Loucy (cell line): ENCODE measurements around the gene HCK.

Experiments used
- H2AFZ ChIP-seq: fragments of 200-600 bp; sonication (generic); 2 replicates; pipeline ENCODE4 v1.6.0; 2016; ENCODE audit warnings: antibody characterized with exemption, mild to moderate bottlenecking, low read length, moderate library complexity
- H3F3A ChIP-seq: fragments of 200-600 bp; 2 replicates; pipeline ENCODE4 v1.6.0; 2016; ENCODE audit warnings: antibody characterized with exemption, low read depth, mild to moderate bottlenecking
- H3K27me3 ChIP-seq: fragments of 200-600 bp; sonication (generic); 2 replicates; pipeline ENCODE4 v1.6.1; 2014; ENCODE audit warnings: low read length, mild to moderate bottlenecking; ENCODE audit not compliant: insufficient read depth, poor library complexity, severe bottlenecking
- H3K36me3 ChIP-seq: fragments of 200-600 bp; sonication (generic); 2 replicates; pipeline ENCODE4 v1.6.1; 2016; ENCODE audit warnings: low read length; ENCODE audit not compliant: insufficient read depth
- H3K4me1 ChIP-seq: fragments of 200-600 bp; sonication (generic); 2 replicates; pipeline ENCODE4 v1.5.1; 2014; ENCODE audit warnings: low read length, mild to moderate bottlenecking; ENCODE audit not compliant: insufficient read depth, poor library complexity, severe bottlenecking
- H3K4me2 ChIP-seq: fragments of 200-600 bp; sonication (generic); 2 replicates; pipeline ENCODE4 v1.6.0; 2014; ENCODE audit warnings: antibody characterized with exemption, low read length, low read depth, mild to moderate bottlenecking; ENCODE audit not compliant: poor library complexity, severe bottlenecking
- H3K4me3 ChIP-seq: fragments of 200-600 bp; sonication (generic); 2 replicates; pipeline ENCODE4 v1.5.1; 2014; ENCODE audit warnings: low read length, mild to moderate bottlenecking, mixed read lengths; ENCODE audit not compliant: poor library complexity, severe bottlenecking
- H3K79me2 ChIP-seq: fragments of 200-600 bp; sonication (generic); 2 replicates; pipeline ENCODE4 v1.6.1; 2014; ENCODE audit warnings: low read length; ENCODE audit not compliant: insufficient read depth
- H3K9ac ChIP-seq: fragments of 200-600 bp; sonication (generic); 2 replicates; pipeline ENCODE4 v1.6.0; 2014; ENCODE audit warnings: mild to moderate bottlenecking, low read depth, low read length, moderate library complexity; ENCODE audit not compliant: poor library complexity, severe bottlenecking
- H3K9me2 ChIP-seq: fragments of 200-600 bp; sonication (generic); replicated peaks from 2 replicates; pipeline ENCODE4 v1.6.1; 2016; ENCODE audit warnings: low read depth, low read length, mixed read lengths
- H3K9me3 ChIP-seq: fragments of 200-600 bp; sonication (generic); 2 replicates; pipeline ENCODE4 v1.6.1; 2014; ENCODE audit warnings: mild to moderate bottlenecking, antibody characterized with exemption, low read length, low read depth; ENCODE audit not compliant: insufficient read depth
- H4K20me1 ChIP-seq: fragments of 200-600 bp; sonication (generic); 2 replicates; pipeline ENCODE4 v1.6.0; 2014; ENCODE audit warnings: antibody characterized with exemption, low read length, mild to moderate bottlenecking; ENCODE audit not compliant: insufficient read depth, poor library complexity, severe bottlenecking
- CTCF ChIP-seq: fragments of 200-600 bp; sonication (generic); conservative IDR thresholded peaks from 2 replicates; pipeline ENCODE4 v1.5.1; 2014; ENCODE audit warnings: mild to moderate bottlenecking, antibody characterized with exemption, low read length
- EZH2phosphoT487 ChIP-seq: fragments of 200-600 bp; IDR thresholded peaks from 2 replicates; pipeline ENCODE4 v1.6.1; 2018; ENCODE audit warnings: antibody characterized with exemption, mild to moderate bottlenecking, moderate library complexity, borderline replicate concordance

Gene HCK

GRCh38 chr20:32006053-32006452, 46.0 kb upstream of the HCK start:
- Histone ChIP-seq H3F3A (no peaks in the 10 kb centered on the region), H2AFZ (no peak overlapping the region), H3K36me3 (no peaks in the 10 kb centered on the region), H4K20me1 (no peaks in the 10 kb centered on the region), H3K4me3 (no peak overlapping the region), H3K79me2 (no peaks in the 10 kb centered on the region), H3K4me1 (peaks cover 15% of the 10 kb centered on the region), H3K27me3 (no peaks in the 10 kb centered on the region), H3K9me3 (no peaks in the 10 kb centered on the region), H3K9ac (no peak overlapping the region), H3K4me2 (no peak overlapping the region), H3K9me2 (no peaks in the 10 kb centered on the region)
- no peak for TF ChIP-seq CTCF
- no peak for TF ChIP-seq EZH2phosphoT487

GRCh38 chr20:32006841-32007786, 44.9 kb upstream of the HCK start:
- H3K9me3 ChIP-seq, result no peaks in the 10 kb centered on the region
- H3F3A ChIP-seq, result no peaks in the 10 kb centered on the region
- peak overlapping the region; percentile 61 for H2AFZ ChIP-seq
- H3K27me3 ChIP-seq, result no peaks in the 10 kb centered on the region
- no peaks in the 10 kb centered on the region for H3K79me2 ChIP-seq
- no peaks in the 10 kb centered on the region for H3K36me3 ChIP-seq
- H3K9me2 ChIP-seq, result no peaks in the 10 kb centered on the region
- no peaks in the 10 kb centered on the region for H4K20me1 ChIP-seq
- H3K4me1 ChIP-seq, result peaks cover 15% of the 10 kb centered on the region
- H3K4me3 ChIP-seq, result peak overlapping the region; percentile 39
- H3K9ac ChIP-seq, result peak overlapping the region; percentile 49
- H3K4me2 ChIP-seq, result peak overlapping the region; percentile 61
- no peak for TF ChIP-seq CTCF
- no peak for TF ChIP-seq EZH2phosphoT487

GRCh38 chr20:32007787-32008616, 44.0 kb upstream of the HCK start:
- Histone ChIP-seq H3K36me3 (no peaks in the 10 kb centered on the region), H3K4me2 (peak overlapping the region; percentile 61), H3K79me2 (no peaks in the 10 kb centered on the region), H3F3A (no peaks in the 10 kb centered on the region), H3K27me3 (no peaks in the 10 kb centered on the region), H3K4me1 (peaks cover 15% of the 10 kb centered on the region), H3K9me2 (no peaks in the 10 kb centered on the region), H2AFZ (peak overlapping the region; percentile 61), H4K20me1 (no peaks in the 10 kb centered on the region), H3K4me3 (peak overlapping the region; percentile 39), H3K9me3 (no peaks in the 10 kb centered on the region), H3K9ac (peak overlapping the region; percentile 49)
- TF ChIP-seq CTCF (no peak), EZH2phosphoT487 (no peak)
